Neural progenitor cell (in vitro differentiated cells): ENCODE results near the gene MAGI2.

Experiments
- CTCF ChIP-seq: fragments of 200-600 bp; sonication (generic); IDR thresholded peaks from 2 replicates; pipeline ENCODE4 v1.5.1; 2017; ENCODE audit warnings: antibody characterized with exemption, mild to moderate bottlenecking
- EZH2 ChIP-seq: fragments of 200-600 bp; sonication (generic); IDR thresholded peaks from 2 replicates; pipeline ENCODE4 v1.6.1; 2017; ENCODE audit warnings: antibody characterized with exemption, mild to moderate bottlenecking, moderate library complexity

GRCh38 chr7:78002021-78002420 lies 1451.4 kb downstream of the MAGI2 start:
- no peak for TF ChIP-seq CTCF
- TF ChIP-seq EZH2, result no peak
